AG04450 (cell line): ENCODE data around the gene C16orf78. TPM values are rescaled to one million over a fixed set of nuclear protein-coding genes. Genes with fewer than 3 reads are reported as not detected.

ENCODE experiments used
- CTCF ChIA-PET: fragments of 300-600, 350-600 bp; formaldehyde crosslinking; extraction: SDS; loops from one replicate; lab custom pipeline; 2022; ENCODE audit warnings: antibody characterized with exemption, inconsistent platforms; lab: Charles Lee
- POLR2A ChIA-PET: fragments of 350-600 bp; formaldehyde crosslinking; extraction: SDS; loops from one replicate; lab custom pipeline; 2021; ENCODE audit warnings: antibody characterized with exemption, inconsistent platforms; lab: Yijun Ruan, JAX
- DNase-seq: peaks from one replicate; pipeline ENCODE4 v3.0.0-alpha.2; 2011; ENCODE audit warnings: low read depth, low spot score
- H3K27ac ChIP-seq: one replicate; pipeline ENCODE4 v1.5.1; 2012; ENCODE audit warnings: low read depth, low read length, control low read depth
- H3K27me3 ChIP-seq: one replicate; pipeline ENCODE4 v1.6.0; 2012; ENCODE audit warnings: low read length; ENCODE audit not compliant: control insufficient read depth, insufficient read depth
- H3K4me3 ChIP-seq: 2 replicates; pipeline ENCODE4 v1.5.1; 2011; ENCODE audit warnings: mild to moderate bottlenecking, low read depth, low read length, control low read depth
- H3K9me3 ChIP-seq: 2 replicates; pipeline ENCODE4 v1.5.1; 2012; ENCODE audit warnings: low read length; ENCODE audit not compliant: control insufficient read depth, insufficient read depth
- polyA plus RNA-seq: library from polyadenylated mRNA; depleted of rRNA; stranded (reverse); fragments of >200 nt; gene quantifications from 2 replicates; pipeline ENCODE4 v1.2.3, GENCODE V29; 2011
- TF ChIP-seq, protein P1 (sequence below): IDR thresholded peaks from 2 replicates; pipeline ENCODE4 v1.5.1; 2011; ENCODE audit warnings: low read depth, low read length, control low read depth, inconsistent platforms

The C16orf78 gene
- polyA plus RNA-seq, 1 experiment = not detected

DNA sequence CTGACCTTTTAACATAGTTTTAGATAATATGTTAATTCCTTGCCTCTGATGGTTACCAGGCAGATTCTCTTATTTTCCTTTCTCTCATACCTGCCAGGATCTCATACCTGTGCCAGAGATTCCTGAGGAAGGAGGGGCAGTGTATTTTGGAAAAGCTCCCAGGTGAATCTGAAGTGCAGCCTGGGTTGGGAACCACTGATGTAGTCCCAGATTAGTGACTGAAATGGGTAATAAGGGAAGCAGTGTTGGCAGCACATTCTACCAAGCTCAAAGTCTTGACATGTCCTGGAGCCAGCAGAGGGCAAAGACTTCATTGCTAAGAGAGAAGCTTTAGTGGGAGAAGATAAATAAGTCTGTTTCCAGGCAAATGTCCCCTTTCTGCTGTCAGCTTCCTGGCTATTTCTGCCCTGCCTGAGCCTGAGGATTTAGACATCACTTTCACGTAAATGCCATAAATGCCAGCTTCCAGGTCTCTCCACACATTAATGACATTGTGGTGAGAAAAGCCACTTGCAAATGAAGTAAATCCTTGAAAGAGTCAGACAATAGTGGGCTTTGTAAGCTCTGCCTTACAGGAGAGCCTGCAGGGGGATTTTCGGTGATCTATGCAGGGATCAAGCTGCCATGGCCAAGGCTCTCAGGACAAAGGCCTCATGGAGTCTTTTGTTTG lies 40.9 kb upstream of the C16orf78 start:
- Histone ChIP-seq H3K27ac (no peak overlapping the region), H3K9me3 (no peaks in the 10 kb centered on the region), H3K4me3 (no peak overlapping the region), H3K27me3 (no peaks in the 10 kb centered on the region)
- CTCF ChIA-PET = no interaction called here
- no peak for DNase-seq
- TF ChIP-seq, protein P1, sequence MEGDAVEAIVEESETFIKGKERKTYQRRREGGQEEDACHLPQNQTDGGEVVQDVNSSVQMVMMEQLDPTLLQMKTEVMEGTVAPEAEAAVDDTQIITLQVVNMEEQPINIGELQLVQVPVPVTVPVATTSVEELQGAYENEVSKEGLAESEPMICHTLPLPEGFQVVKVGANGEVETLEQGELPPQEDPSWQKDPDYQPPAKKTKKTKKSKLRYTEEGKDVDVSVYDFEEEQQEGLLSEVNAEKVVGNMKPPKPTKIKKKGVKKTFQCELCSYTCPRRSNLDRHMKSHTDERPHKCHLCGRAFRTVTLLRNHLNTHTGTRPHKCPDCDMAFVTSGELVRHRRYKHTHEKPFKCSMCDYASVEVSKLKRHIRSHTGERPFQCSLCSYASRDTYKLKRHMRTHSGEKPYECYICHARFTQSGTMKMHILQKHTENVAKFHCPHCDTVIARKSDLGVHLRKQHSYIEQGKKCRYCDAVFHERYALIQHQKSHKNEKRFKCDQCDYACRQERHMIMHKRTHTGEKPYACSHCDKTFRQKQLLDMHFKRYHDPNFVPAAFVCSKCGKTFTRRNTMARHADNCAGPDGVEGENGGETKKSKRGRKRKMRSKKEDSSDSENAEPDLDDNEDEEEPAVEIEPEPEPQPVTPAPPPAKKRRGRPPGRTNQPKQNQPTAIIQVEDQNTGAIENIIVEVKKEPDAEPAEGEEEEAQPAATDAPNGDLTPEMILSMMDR = no peak
- POLR2A ChIA-PET = no interaction called here

GRCh38 chr16:49333259-49333597 lies 40.4 kb upstream of the C16orf78 start:
- H3K4me3 ChIP-seq = no peak overlapping the region
- TF ChIP-seq, protein P1 = no peak
- H3K27me3 ChIP-seq = no peaks in the 10 kb centered on the region
- ChIA-PET POLR2A (no interaction called here), CTCF (no interaction called here)
- H3K27ac ChIP-seq = no peak overlapping the region
- DNase-seq = no peak
- no peaks in the 10 kb centered on the region for H3K9me3 ChIP-seq

DNA sequence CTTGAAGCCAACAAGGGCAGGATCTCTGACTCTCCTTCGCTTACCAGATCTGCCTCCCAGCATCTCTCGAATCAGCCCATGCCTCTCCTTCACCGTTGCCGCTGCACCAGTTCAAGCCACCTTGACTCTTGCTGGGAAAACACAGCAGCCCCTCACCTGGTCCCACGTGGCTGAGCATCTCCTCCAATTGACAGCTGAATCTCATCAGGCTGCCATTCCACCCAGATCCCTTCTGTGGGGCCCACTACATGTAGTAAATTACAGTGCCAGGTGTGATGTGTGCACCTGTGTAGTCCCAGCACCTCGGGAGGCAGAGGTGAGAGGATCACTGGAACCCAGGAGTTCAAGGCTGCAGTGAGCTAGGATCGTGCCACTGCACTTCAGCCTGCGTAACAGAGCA lies 37.8 kb upstream of the C16orf78 start:
- Histone ChIP-seq H3K27me3 (no peaks in the 10 kb centered on the region), H3K27ac (no peak overlapping the region), H3K9me3 (no peaks in the 10 kb centered on the region), H3K4me3 (no peak overlapping the region)
- TF ChIP-seq, protein P1 = no peak
- ChIA-PET CTCF (no interaction called here), POLR2A (no interaction called here)
- no peak for DNase-seq

GRCh38 chr16:49336581-49336980 lies 37.0 kb upstream of the C16orf78 start:
- CTCF ChIA-PET = no interaction called here
- TF ChIP-seq, protein P1 = no peak
- POLR2A ChIA-PET = no interaction called here
- no peak for DNase-seq
- H3K27me3 ChIP-seq = no peaks in the 10 kb centered on the region
- H3K27ac ChIP-seq = no peak overlapping the region
- H3K9me3 ChIP-seq = no peaks in the 10 kb centered on the region
- H3K4me3 ChIP-seq = no peak overlapping the region

- H3K9me3 ChIP-seq = no peaks in the 10 kb centered on the region
- CTCF ChIA-PET = interaction anchor here (1.1 kb wide), 1 partner anchor 15 kb away, joined by 3 read pairs; no protein-coding TSS in a partner anchor
- H3K27me3 ChIP-seq = no peaks in the 10 kb centered on the region
- H3K27ac ChIP-seq = no peak overlapping the region
- POLR2A ChIA-PET = interaction anchor here (0.5 kb wide), 1 partner anchor 618 kb away, joined by 7 read pairs; no protein-coding TSS in a partner anchor
- H3K4me3 ChIP-seq = no peak overlapping the region
- no peak for DNase-seq
- TF ChIP-seq, protein P1 = no peak
These were observed 35.7 kb upstream of the C16orf78 start for GRCh38 chr16:49337814-49338350.
